HepG2 (cell line): ENCODE measurements around the gene ASB7.

ENCODE experiments used
- CBX5 ChIP-seq: sonication (generic); formaldehyde crosslinking; IDR thresholded peaks from 2 replicates; pipeline ENCODE4 v1.4.0; 2020; ENCODE audit warnings: missing genetic modification reagents, borderline replicate concordance
- TBL1XR1 ChIP-seq: fragments of 150-350 bp; IDR thresholded peaks from 2 replicates; pipeline ENCODE4 v1.6.1; 2014; ENCODE audit warnings: borderline replicate concordance, low read length; ENCODE audit not compliant: partially characterized antibody
- TBP ChIP-seq: sonication (generic); formaldehyde crosslinking; IDR thresholded peaks from 2 replicates; pipeline ENCODE4 v1.5.0; 2020; ENCODE audit warnings: missing genetic modification reagents
- ZNF235 ChIP-seq: sonication (generic); formaldehyde crosslinking; IDR thresholded peaks from 2 replicates; pipeline ENCODE4 v1.8.1; 2023; ENCODE audit warnings: mild to moderate bottlenecking, missing genetic modification reagents, borderline replicate concordance
- ZNF3 ChIP-seq: IDR thresholded peaks from 2 replicates; pipeline ENCODE4 v1.7.0; 2017; ENCODE audit warnings: inconsistent platforms
- ZNF776 ChIP-seq: sonication (generic); formaldehyde crosslinking; IDR thresholded peaks from 2 replicates; pipeline ENCODE4 v1.4.0; 2020; ENCODE audit warnings: mild to moderate bottlenecking, missing genetic modification reagents
- TF ChIP-seq, protein P1 (sequence below): sonication (generic); formaldehyde crosslinking; IDR thresholded peaks from 2 replicates; pipeline ENCODE4 v1.5.0; 2020; ENCODE audit warnings: mild to moderate bottlenecking, missing genetic modification reagents, moderate library complexity
- TF ChIP-seq, protein P2 (sequence below): conservative IDR thresholded peaks from 2 replicates; pipeline ENCODE4 v1.6.1; 2018; ENCODE audit warnings: missing genetic modification reagents
- TF ChIP-seq, protein P3 (sequence below): IDR thresholded peaks from 2 replicates; pipeline ENCODE4 v1.6.1; 2012; ENCODE audit warnings: inconsistent platforms
- TF ChIP-seq, protein P4 (sequence below): sonication (generic); formaldehyde crosslinking; conservative IDR thresholded peaks from 2 replicates; pipeline ENCODE4 v1.4.0; 2020; ENCODE audit warnings: missing genetic modification reagents
- TF ChIP-seq, protein P5 (sequence below): sonication (generic); formaldehyde crosslinking; IDR thresholded peaks from 2 replicates; pipeline ENCODE4 v1.9.0; 2022; ENCODE audit warnings: missing genetic modification reagents, mild to moderate bottlenecking, borderline replicate concordance

DNA sequence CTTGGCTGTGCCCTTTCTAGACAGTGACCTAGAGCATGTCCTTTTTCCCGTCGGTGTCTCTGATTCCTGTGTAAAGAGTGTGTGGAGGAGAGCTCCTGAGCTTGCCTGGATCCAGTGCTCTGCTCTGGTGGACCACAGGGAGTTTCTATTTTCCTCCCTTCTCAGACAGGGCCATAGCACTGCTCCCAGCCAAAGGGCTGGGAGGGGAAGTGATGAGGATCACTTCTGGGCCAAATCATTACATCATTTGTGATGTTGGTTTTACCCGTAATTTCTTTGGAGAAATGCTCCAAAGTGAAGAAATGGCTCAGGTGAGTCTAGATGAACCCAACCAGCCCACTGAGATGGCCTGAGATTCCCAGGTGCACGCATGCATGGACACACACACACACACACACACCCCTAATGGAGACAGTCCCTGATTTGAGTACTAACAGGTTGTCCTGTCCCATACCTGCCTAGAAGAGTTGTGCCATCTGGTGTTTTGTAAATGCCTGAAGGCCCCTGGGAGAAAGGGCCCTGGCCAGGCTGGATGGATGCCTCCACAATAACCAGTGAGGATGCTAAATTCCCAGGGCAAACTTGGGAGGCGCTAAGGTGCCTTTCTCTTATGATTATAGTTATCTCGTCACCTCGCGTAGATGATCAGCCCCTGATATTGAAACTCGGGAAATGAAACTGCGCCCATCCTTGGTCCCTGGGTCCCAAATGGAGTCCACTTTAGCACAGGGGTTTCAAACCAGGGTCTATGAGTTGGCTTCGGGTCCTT, 86.9 kb downstream of the ASB7 start:
- no peak for TF ChIP-seq ZNF235 (CRISPR knock-in tag)
- TF ChIP-seq, protein P1, sequence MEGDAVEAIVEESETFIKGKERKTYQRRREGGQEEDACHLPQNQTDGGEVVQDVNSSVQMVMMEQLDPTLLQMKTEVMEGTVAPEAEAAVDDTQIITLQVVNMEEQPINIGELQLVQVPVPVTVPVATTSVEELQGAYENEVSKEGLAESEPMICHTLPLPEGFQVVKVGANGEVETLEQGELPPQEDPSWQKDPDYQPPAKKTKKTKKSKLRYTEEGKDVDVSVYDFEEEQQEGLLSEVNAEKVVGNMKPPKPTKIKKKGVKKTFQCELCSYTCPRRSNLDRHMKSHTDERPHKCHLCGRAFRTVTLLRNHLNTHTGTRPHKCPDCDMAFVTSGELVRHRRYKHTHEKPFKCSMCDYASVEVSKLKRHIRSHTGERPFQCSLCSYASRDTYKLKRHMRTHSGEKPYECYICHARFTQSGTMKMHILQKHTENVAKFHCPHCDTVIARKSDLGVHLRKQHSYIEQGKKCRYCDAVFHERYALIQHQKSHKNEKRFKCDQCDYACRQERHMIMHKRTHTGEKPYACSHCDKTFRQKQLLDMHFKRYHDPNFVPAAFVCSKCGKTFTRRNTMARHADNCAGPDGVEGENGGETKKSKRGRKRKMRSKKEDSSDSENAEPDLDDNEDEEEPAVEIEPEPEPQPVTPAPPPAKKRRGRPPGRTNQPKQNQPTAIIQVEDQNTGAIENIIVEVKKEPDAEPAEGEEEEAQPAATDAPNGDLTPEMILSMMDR (CRISPR knock-in tag), result no peak
- TF ChIP-seq, protein P2, sequence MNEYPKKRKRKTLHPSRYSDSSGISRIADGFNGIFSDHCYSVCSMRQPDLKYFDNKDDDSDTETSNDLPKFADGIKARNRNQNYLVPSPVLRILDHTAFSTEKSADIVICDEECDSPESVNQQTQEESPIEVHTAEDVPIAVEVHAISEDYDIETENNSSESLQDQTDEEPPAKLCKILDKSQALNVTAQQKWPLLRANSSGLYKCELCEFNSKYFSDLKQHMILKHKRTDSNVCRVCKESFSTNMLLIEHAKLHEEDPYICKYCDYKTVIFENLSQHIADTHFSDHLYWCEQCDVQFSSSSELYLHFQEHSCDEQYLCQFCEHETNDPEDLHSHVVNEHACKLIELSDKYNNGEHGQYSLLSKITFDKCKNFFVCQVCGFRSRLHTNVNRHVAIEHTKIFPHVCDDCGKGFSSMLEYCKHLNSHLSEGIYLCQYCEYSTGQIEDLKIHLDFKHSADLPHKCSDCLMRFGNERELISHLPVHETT, result no peak
- TF ChIP-seq, protein P3, sequence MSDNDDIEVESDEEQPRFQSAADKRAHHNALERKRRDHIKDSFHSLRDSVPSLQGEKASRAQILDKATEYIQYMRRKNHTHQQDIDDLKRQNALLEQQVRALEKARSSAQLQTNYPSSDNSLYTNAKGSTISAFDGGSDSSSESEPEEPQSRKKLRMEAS, result no peak
- TF ChIP-seq, protein P4, sequence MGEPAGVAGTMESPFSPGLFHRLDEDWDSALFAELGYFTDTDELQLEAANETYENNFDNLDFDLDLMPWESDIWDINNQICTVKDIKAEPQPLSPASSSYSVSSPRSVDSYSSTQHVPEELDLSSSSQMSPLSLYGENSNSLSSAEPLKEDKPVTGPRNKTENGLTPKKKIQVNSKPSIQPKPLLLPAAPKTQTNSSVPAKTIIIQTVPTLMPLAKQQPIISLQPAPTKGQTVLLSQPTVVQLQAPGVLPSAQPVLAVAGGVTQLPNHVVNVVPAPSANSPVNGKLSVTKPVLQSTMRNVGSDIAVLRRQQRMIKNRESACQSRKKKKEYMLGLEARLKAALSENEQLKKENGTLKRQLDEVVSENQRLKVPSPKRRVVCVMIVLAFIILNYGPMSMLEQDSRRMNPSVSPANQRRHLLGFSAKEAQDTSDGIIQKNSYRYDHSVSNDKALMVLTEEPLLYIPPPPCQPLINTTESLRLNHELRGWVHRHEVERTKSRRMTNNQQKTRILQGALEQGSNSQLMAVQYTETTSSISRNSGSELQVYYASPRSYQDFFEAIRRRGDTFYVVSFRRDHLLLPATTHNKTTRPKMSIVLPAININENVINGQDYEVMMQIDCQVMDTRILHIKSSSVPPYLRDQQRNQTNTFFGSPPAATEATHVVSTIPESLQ (CRISPR knock-in tag), result no peak
- no peak for TF ChIP-seq TBL1XR1
- TF ChIP-seq ZNF776 (CRISPR knock-in tag), result no peak
- no peak for TF ChIP-seq ZNF3 (CRISPR knock-in tag)
- TF ChIP-seq CBX5, result no peak
- TF ChIP-seq TBP, result no peak
- TF ChIP-seq, protein P5, sequence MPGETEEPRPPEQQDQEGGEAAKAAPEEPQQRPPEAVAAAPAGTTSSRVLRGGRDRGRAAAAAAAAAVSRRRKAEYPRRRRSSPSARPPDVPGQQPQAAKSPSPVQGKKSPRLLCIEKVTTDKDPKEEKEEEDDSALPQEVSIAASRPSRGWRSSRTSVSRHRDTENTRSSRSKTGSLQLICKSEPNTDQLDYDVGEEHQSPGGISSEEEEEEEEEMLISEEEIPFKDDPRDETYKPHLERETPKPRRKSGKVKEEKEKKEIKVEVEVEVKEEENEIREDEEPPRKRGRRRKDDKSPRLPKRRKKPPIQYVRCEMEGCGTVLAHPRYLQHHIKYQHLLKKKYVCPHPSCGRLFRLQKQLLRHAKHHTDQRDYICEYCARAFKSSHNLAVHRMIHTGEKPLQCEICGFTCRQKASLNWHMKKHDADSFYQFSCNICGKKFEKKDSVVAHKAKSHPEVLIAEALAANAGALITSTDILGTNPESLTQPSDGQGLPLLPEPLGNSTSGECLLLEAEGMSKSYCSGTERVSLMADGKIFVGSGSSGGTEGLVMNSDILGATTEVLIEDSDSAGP (CRISPR knock-in tag), result no peak
